GM13976 (cell line): ENCODE results near the gene IDH2.

Experiments
- DNase-seq: peaks from one replicate; pipeline ENCODE4 v3.0.0; 2012; ENCODE audit warnings: low spot score
- CTCF ChIP-seq: IDR thresholded peaks from 2 replicates; pipeline ENCODE4 v1.5.1; 2012; ENCODE audit warnings: borderline replicate concordance, mild to moderate bottlenecking; ENCODE audit not compliant: insufficient read depth; ENCODE audit errors: extremely low read depth, missing control alignments, control extremely low read depth
- in situ Hi-C: fragments of 300-500 bp; cut with MboI; formaldehyde crosslinking; loops from one replicate; pipeline ENCODE4 v1.12.0; 2022; ENCODE audit warnings: low sequenced_read_pairs, mixed read lengths, inconsistent platforms; ENCODE audit not compliant: unreplicated experiment

Gene IDH2

GRCh38 chr15:90067953-90068606 lies 34.2 kb downstream of the IDH2 start:
- DNase-seq = no peak
- no peak for TF ChIP-seq CTCF
- in situ Hi-C loops = no loop called here

GRCh38 chr15:90067181-90067952 lies 34.9 kb downstream of the IDH2 start:
- no peak for DNase-seq
- in situ Hi-C loops = no loop called here
- TF ChIP-seq CTCF = no peak

- DNase-seq = no peak
- no peak for TF ChIP-seq CTCF
- in situ Hi-C loops = no loop called here
Observed at GRCh38 chr15:90065682-90066049, 36.6 kb downstream of the IDH2 start.

- no peak for DNase-seq
- in situ Hi-C loops = no loop called here
- no peak for TF ChIP-seq CTCF
Observed at GRCh38 chr15:90064911-90065681, 37.2 kb downstream of the IDH2 start.

- no peak for DNase-seq
- in situ Hi-C loops = no loop called here
- no peak for TF ChIP-seq CTCF
Observed at GRCh38 chr15:90063770-90064247, 38.5 kb downstream of the IDH2 start.

- DNase-seq = no peak
- in situ Hi-C loops = no loop called here
- TF ChIP-seq CTCF = no peak
Observed at GRCh38 chr15:90062973-90063769, 39.1 kb downstream of the IDH2 start.
